ENCODE measurements around the gene PRLR.

- no peak for TF ChIP-seq CTCF (IDR thresholded peaks at IDR 0.05; ENCODE audit: poor library complexity)
- no peak for TF ChIP-seq EZH2phosphoT487 (IDR thresholded peaks at IDR 0.05; ENCODE audit: low read depth, severe bottlenecking, unreplicated experiment)
These were observed 114.4 kb downstream of the PRLR start for GRCh38 chr5:35115920-35116319.

Measured in hepatocyte (in vitro differentiated cells).